HCT116 (cell line): ENCODE measurements around the gene SLC23A1. TPM values are rescaled to one million over a fixed set of nuclear protein-coding genes. Genes with fewer than 3 reads are reported as not detected.

ENCODE experiments used
- ATAC-seq: fragments of 200-7000 bp; cut with Tn5 transposase; 2 replicates; pipeline ENCODE4 v1.9.1; 2020; ENCODE audit warnings: mild to moderate bottlenecking, moderate library complexity
- BruUV-seq: library from RNA; stranded (reverse); fragments of 400-500 nt; replicated peaks from 2 replicates; lab custom pipeline; 2021; lab: Mats Ljungman, UMichigan
- CTCF ChIA-PET: fragments of 300-600 bp; sonication (Branson Sonifier 250); formaldehyde crosslinking; loops from one replicate; lab custom pipeline; 2021; ENCODE audit warnings: antibody characterized with exemption; lab: Charles Lee
- POLR2A ChIA-PET: fragments of 300-600, 350-600 bp; sonication (Branson Sonifier 250); formaldehyde crosslinking; loops from one replicate; lab custom pipeline; 2021; ENCODE audit warnings: antibody characterized with exemption; lab: Charles Lee
- RAD21 ChIA-PET, 2 experiments: fragments of 300-600 bp; sonication (Branson Sonifier 250); formaldehyde crosslinking; loops; one replicate each; lab custom pipeline; 2023; ENCODE audit warnings: low total read pairs in 2 of 2; ENCODE audit not compliant: uncharacterized antibody in 2 of 2, unreplicated experiment in 2 of 2, low non-redundant PET in 1 of 2; lab: Charles Lee
- DNase-seq: peaks from one replicate; pipeline ENCODE4 v3.0.0-alpha.2; 2010; ENCODE audit warnings: low read depth, low spot score
- H2AFZ ChIP-seq: fragments of 200-600 bp; shearing (Covaris generic), sonication (generic); 2 replicates; pipeline ENCODE4 v1.6.1; 2017; ENCODE audit warnings: low read depth, mixed run types, mixed read lengths, antibody characterized with exemption, low read length; ENCODE audit not compliant: poor library complexity, severe bottlenecking
- H3K27ac ChIP-seq: 2 replicates; pipeline ENCODE4 v1.5.1; 2012; ENCODE audit warnings: low read depth, low read length
- H3K27me3 ChIP-seq: fragments of 200-600 bp; sonication (generic); 2 replicates; pipeline ENCODE4 v1.6.1; 2016; ENCODE audit warnings: mixed run types, low read length, mixed read lengths; ENCODE audit not compliant: insufficient read depth
- H3K36me3 ChIP-seq, 2 experiments: fragments of 200-500 bp in 1 of 2; fragments of 200-600 bp in 1 of 2; sonication (Bioruptor generic) in 1 of 2; sonication (generic) in 1 of 2; 2 replicates each; pipeline versions ENCODE4 v1.5.1 to v1.6.1; 2014 to 2016; ENCODE audit warnings: low read length in 2 of 2, inconsistent platforms in 1 of 2, mixed read lengths in 1 of 2, mixed run types in 1 of 2; ENCODE audit not compliant: insufficient read depth in 2 of 2, control insufficient read depth in 1 of 2
- H3K4me1 ChIP-seq, 2 experiments: fragments of 200-600 bp in 1 of 2; sonication (generic) in 1 of 2; 2 replicates each; pipeline versions ENCODE4 v1.5.1 to v1.6.1; 2012 to 2017; ENCODE audit warnings: low read length in 2 of 2, inconsistent platforms in 1 of 2, mild to moderate bottlenecking in 1 of 2, mixed read lengths in 1 of 2, mixed run types in 1 of 2, moderate library complexity in 1 of 2; ENCODE audit not compliant: insufficient read depth in 2 of 2, control insufficient read depth in 1 of 2
- H3K4me2 ChIP-seq: fragments of 200-600 bp; sonication (generic); 2 replicates; pipeline ENCODE4 v1.6.1; 2017; ENCODE audit warnings: mixed run types, low read length, mixed read lengths
- H3K4me3 ChIP-seq, 2 experiments: fragments of 200-600 bp in 1 of 2; sonication (generic) in 1 of 2; replicated peaks in 1 of 2; 2 replicates each; pipeline ENCODE4 v1.5.1; 2011 to 2016; ENCODE audit warnings: low read length in 2 of 2, control low read depth in 1 of 2, low read depth in 1 of 2, mild to moderate bottlenecking in 1 of 2, mixed read lengths in 1 of 2, mixed run types in 1 of 2
- H3K79me2 ChIP-seq: fragments of 200-600 bp; sonication (generic); 2 replicates; pipeline ENCODE4 v1.6.1; 2017; ENCODE audit warnings: mild to moderate bottlenecking, mixed run types, low read length, moderate library complexity, mixed read lengths; ENCODE audit not compliant: insufficient read depth
- H3K9ac ChIP-seq: fragments of 200-600 bp; sonication (generic); 2 replicates; pipeline ENCODE4 v1.6.1; 2016; ENCODE audit warnings: low read length, mixed read lengths
- H3K9me2 ChIP-seq: fragments of 200-600 bp; sonication (generic), shearing (Covaris generic); 2 replicates; pipeline ENCODE4 v1.6.1; 2017; ENCODE audit warnings: mixed run types, mild to moderate bottlenecking, moderate library complexity; ENCODE audit not compliant: insufficient read depth
- H3K9me3 ChIP-seq, 2 experiments: fragments of 200-500 bp in 1 of 2; fragments of 200-600 bp in 1 of 2; sonication (Bioruptor generic) in 1 of 2; sonication (generic) in 1 of 2; 2 replicates each; pipeline ENCODE4 v1.6.1; 2014 to 2017; ENCODE audit warnings: low read length in 2 of 2, mixed read lengths in 2 of 2, inconsistent platforms in 1 of 2, low read depth in 1 of 2, mild to moderate bottlenecking in 1 of 2, mixed run types in 1 of 2, moderate library complexity in 1 of 2; ENCODE audit not compliant: control insufficient read depth in 1 of 2, insufficient read depth in 1 of 2
- H4K20me1 ChIP-seq: fragments of 200-600 bp; sonication (generic), shearing (Covaris generic); 2 replicates; pipeline ENCODE4 v1.6.1; 2017; ENCODE audit warnings: mixed run types, mild to moderate bottlenecking, moderate library complexity; ENCODE audit not compliant: insufficient read depth
- CBX3 ChIP-seq: IDR thresholded peaks from 2 replicates; pipeline ENCODE4 v1.6.1; 2012; ENCODE audit warnings: low read depth
- CEBPB ChIP-seq: IDR thresholded peaks from 2 replicates; pipeline ENCODE4 v1.6.1; 2012; ENCODE audit warnings: low read depth
- EGR1 ChIP-seq: IDR thresholded peaks from 2 replicates; pipeline ENCODE4 v1.6.1; 2012; ENCODE audit warnings: low read depth
- EZH2 ChIP-seq: fragments of 200-600 bp; sonication (generic); IDR thresholded peaks from 2 replicates; pipeline ENCODE4 v1.6.1; 2017; ENCODE audit warnings: antibody characterized with exemption, mixed run types
- EZH2phosphoT487 ChIP-seq: fragments of 200-600 bp; IDR thresholded peaks from 2 replicates; pipeline ENCODE4 v1.6.1; 2018; ENCODE audit warnings: antibody characterized with exemption, borderline replicate concordance
- MAX ChIP-seq: IDR thresholded peaks from 2 replicates; pipeline ENCODE4 v1.6.1; 2012
- POLR2A ChIP-seq: IDR thresholded peaks from 2 replicates; pipeline ENCODE4 v1.7.0; 2011; ENCODE audit warnings: borderline replicate concordance; ENCODE audit not compliant: insufficient read depth, insufficient read length; ENCODE audit errors: extremely low read depth
- SIN3A ChIP-seq: IDR thresholded peaks from 2 replicates; pipeline ENCODE4 v1.6.1; 2012; ENCODE audit warnings: low read depth
- SP1 ChIP-seq: IDR thresholded peaks from 2 replicates; pipeline ENCODE4 v1.6.1; 2012; ENCODE audit warnings: low read depth
- SRF ChIP-seq: IDR thresholded peaks from 2 replicates; pipeline ENCODE4 v1.6.1; 2012; ENCODE audit warnings: low read depth
- YY1 ChIP-seq: IDR thresholded peaks from 2 replicates; pipeline ENCODE4 v1.6.1; 2011; ENCODE audit warnings: low read length, low read depth, moderate library complexity, mild to moderate bottlenecking; ENCODE audit not compliant: insufficient replicate concordance; ENCODE audit errors: extremely low read depth
- ZFX ChIP-seq: fragments of 450-650 bp; IDR thresholded peaks from 2 replicates; pipeline ENCODE4 v1.6.1; 2017
- ZNF274 ChIP-seq: fragments of 200-500 bp; sonication (Bioruptor generic); IDR thresholded peaks from 2 replicates; pipeline ENCODE4 v1.6.1; 2014; ENCODE audit warnings: mild to moderate bottlenecking, low read depth, low read length, inconsistent platforms
- intact Hi-C: fragments of 100-400 bp; cut with micrococcal nuclease; formaldehyde crosslinking; loops from 2 replicates; pipeline ENCODE4 v1.10.0; 2022
- total RNA-seq: library from RNA; stranded (reverse); gene quantifications from one replicate; pipeline ENCODE4 v1.2.1, GENCODE V29; 2021; ENCODE audit not compliant: unreplicated experiment
- TF ChIP-seq, protein P1 (sequence below), 3 experiments: fragments of 200-600 bp in 1 of 3; sonication (generic) in 1 of 3; IDR thresholded peaks in 2 of 3; conservative IDR thresholded peaks in 1 of 3; 2 replicates each; pipeline ENCODE4 v1.5.1; 2012 to 2017; ENCODE audit warnings: low read depth in 2 of 3, low read length in 2 of 3, antibody characterized with exemption in 1 of 3, borderline replicate concordance in 1 of 3, control low read depth in 1 of 3, mild to moderate bottlenecking in 1 of 3, mixed read lengths in 1 of 3, mixed run types in 1 of 3, moderate library complexity in 1 of 3; ENCODE audit not compliant: insufficient read depth in 1 of 3

SLC23A1 gene
- total RNA-seq, 1 experiment from 2014 or later = not detected

DNA sequence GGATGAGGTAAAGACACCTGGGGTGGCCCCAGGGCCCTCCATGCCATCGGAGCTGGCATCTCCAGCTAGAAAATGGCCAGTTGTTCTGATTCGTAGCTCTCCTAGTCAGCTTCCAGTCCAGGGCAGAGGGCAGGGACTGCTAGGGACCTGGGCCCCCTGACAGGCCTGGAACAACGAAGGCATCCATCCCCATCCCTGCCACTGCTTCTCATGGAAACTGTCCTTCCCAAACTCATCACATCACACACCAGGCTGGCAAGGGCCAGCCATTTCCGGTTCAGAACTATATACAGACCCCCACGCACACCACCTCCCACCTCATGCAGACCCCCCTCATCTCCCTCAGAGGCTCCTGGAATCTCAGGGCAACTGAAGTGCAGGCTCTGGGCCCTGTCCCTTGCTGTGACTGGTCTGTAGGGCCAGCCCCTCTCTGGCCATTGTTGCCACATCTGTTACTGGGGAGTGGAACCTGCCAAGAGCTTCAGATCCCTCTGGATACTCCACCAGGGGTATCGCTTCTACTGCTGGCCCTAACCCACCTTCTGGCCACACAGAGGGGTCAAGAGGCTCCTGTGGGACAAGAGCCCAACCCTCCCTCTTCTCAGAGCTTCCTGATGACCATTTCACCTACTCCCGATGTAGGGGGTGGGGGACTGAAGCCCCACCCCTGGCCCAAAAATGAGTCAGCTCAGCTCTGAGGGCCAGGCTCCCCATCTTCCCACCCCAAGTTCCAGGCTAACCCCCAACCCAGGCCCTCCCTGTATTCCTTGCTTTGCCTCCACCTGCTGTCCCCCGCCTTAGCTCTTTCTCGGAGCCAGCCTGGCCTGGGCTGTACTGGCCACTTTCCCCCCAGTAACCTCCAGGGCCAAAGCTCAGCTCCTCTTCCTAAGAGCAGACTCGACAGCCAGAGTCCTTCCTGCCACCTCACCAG is 7.8 kb upstream of the SLC23A1 start:
- H3K9ac ChIP-seq = peak overlapping the region; percentile 89
- DNase-seq = no peak
- TF ChIP-seq, protein P1, sequence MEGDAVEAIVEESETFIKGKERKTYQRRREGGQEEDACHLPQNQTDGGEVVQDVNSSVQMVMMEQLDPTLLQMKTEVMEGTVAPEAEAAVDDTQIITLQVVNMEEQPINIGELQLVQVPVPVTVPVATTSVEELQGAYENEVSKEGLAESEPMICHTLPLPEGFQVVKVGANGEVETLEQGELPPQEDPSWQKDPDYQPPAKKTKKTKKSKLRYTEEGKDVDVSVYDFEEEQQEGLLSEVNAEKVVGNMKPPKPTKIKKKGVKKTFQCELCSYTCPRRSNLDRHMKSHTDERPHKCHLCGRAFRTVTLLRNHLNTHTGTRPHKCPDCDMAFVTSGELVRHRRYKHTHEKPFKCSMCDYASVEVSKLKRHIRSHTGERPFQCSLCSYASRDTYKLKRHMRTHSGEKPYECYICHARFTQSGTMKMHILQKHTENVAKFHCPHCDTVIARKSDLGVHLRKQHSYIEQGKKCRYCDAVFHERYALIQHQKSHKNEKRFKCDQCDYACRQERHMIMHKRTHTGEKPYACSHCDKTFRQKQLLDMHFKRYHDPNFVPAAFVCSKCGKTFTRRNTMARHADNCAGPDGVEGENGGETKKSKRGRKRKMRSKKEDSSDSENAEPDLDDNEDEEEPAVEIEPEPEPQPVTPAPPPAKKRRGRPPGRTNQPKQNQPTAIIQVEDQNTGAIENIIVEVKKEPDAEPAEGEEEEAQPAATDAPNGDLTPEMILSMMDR (IDR thresholded peaks at IDR 0.05 in 2 of 3, conservative IDR thresholded peaks at IDR 0.05 in 1 of 3; ENCODE audit: borderline replicate concordance in 1 of 3, insufficient read depth in 1 of 3, low read depth in 2 of 3, low read length in 2 of 3) = no peak
- TF ChIP-seq SIN3A (no peak), EGR1 (no peak), SP1 (no peak), SRF (no peak), POLR2A (no peak), EZH2 (no peak), YY1 (no peak), MAX (no peak), CEBPB (no peak), EZH2phosphoT487 (no peak), ZNF274 (no peak), ZFX (no peak), CBX3 (no peak)
- H2AFZ ChIP-seq = no peak overlapping the region
- ATAC-seq = no peak
- H3K9me3 ChIP-seq = no peaks in the 10 kb centered on the region
- peaks cover 15 to 47% of the 10 kb centered on the region in 2 experiments for H3K4me1 ChIP-seq
- POLR2A ChIA-PET = interaction anchor here (0.6 to 1.2 kb wide), 7 partner anchors 17 to 844 kb away, joined by 3 to 5 read pairs (median 4); partner anchors contain the start of gene PAIP2
- CTCF ChIA-PET = interaction anchor here (0.7 to 3.2 kb wide), 6 partner anchors 11 to 140 kb away, joined by 3 to 10 read pairs (median 4); partner anchors contain the start of genes PAIP2 and SPATA24
- peak overlapping the region; percentile 82 for H3K27ac ChIP-seq
- H3K27me3 ChIP-seq = no peaks in the 10 kb centered on the region
- no peaks in the 10 kb centered on the region for H3K36me3 ChIP-seq
- peak overlapping the region; percentile 65 to 79 for H3K4me3 ChIP-seq
- RAD21 ChIA-PET = interaction anchor here in 1 of 2 experiments (0.9 kb wide), 1 partner anchor 17 kb away, joined by 3 read pairs; no protein-coding TSS in a partner anchor
- H3K9me2 ChIP-seq = no peaks in the 10 kb centered on the region
- intact Hi-C loops = loop anchor here (5.0 kb wide), 1 partner anchor 814 kb away; the partner anchor contains the start of gene HSPA9
- peaks cover 8% of the 10 kb centered on the region; the same call in 1 of the 2 replicates for H3K79me2 ChIP-seq
- H4K20me1 ChIP-seq = no peaks in the 10 kb centered on the region
- BruUV-seq = no TSS peak
- H3K4me2 ChIP-seq = peak overlapping the region; percentile 87
